Fibroblast of the conjunctiva (primary cell): ENCODE measurements around the gene MAX.

Experiments used
- DNase-seq: peaks from one replicate; pipeline ENCODE4 v3.0.0-alpha.2; 2010; ENCODE audit warnings: low read depth

The MAX gene

GRCh38 chr14:65102441-65103149 lies at the start of gene MAX:
Gene MAX (minus strand): TSS chr14:65102517. CDS start chr14:65102339, 178 bp downstream.
- peak; percentile 98 for DNase-seq

GRCh38 chr14:65151609-65151956 lies 49.3 kb upstream of the MAX start:
- DNase-seq = no peak

GRCh38 chr14:65150898-65151608 lies 48.7 kb upstream of the MAX start:
- DNase-seq = no peak

- DNase-seq = no peak
Observed at GRCh38 chr14:65149116-65149515, 46.8 kb upstream of the MAX start.

GRCh38 chr14:65144170-65144569 lies 41.9 kb upstream of the MAX start:
- no peak for DNase-seq

GRCh38 chr14:65142914-65143625 lies 40.8 kb upstream of the MAX start:
- DNase-seq = no peak

- DNase-seq = no peak
Observed at GRCh38 chr14:65142429-65142828, 40.1 kb upstream of the MAX start.

GRCh38 chr14:65141523-65141922 lies 39.2 kb upstream of the MAX start:
- no peak for DNase-seq

- DNase-seq = no peak
Observed at GRCh38 chr14:65137648-65138307, 35.5 kb upstream of the MAX start.

GRCh38 chr14:65134651-65135579 lies 32.6 kb upstream of the MAX start:
- no peak for DNase-seq

GRCh38 chr14:65132855-65133254 lies 30.5 kb upstream of the MAX start:
- no peak for DNase-seq

- no peak for DNase-seq
Observed at GRCh38 chr14:65131301-65131701, 29.0 kb upstream of the MAX start.

- no peak for DNase-seq
Observed at GRCh38 chr14:65128096-65128495, 25.8 kb upstream of the MAX start.

GRCh38 chr14:65117769-65118745 lies 15.7 kb upstream of the MAX start:
- DNase-seq = no peak

GRCh38 chr14:65115615-65116014 lies 13.3 kb upstream of the MAX start:
- DNase-seq = no peak

GRCh38 chr14:65110525-65110924 lies 8.2 kb upstream of the MAX start:
- no peak for DNase-seq

- DNase-seq = no peak
Observed at GRCh38 chr14:65109357-65109756, 7.0 kb upstream of the MAX start.

GRCh38 chr14:65107200-65107599 lies 4.9 kb upstream of the MAX start:
- DNase-seq = no peak

GRCh38 chr14:65106736-65107135 lies 4.4 kb upstream of the MAX start:
- no peak for DNase-seq

GRCh38 chr14:65106316-65106715 lies 4.0 kb upstream of the MAX start:
- DNase-seq = no peak
